GM21367 (cell line): ENCODE measurements around the gene GRID2.
A peak's percentile ranks its signal among the peaks of the same experiment; 100 is the strongest.
"Not testable (repeated sequence)": the region's sequence is repeated elsewhere in the genome, so short reads cannot be mapped to it uniquely, and the experiment has no call there.

Experiments used
- ATAC-seq: cut with Tn5 transposase; IDR thresholded peaks from one replicate; pipeline ENCODE4 v1.9.1; 2021; ENCODE audit not compliant: unreplicated experiment

GRID2 gene

GRCh38 chr4:92305148-92305877, 1.5 kb downstream of the GRID2 start:
- ATAC-seq, result no peak

- ATAC-seq, result no peak
These were observed 2.2 kb downstream of the GRID2 start for GRCh38 chr4:92305878-92306520.

- ATAC-seq, result no peak
These were observed 3.4 kb downstream of the GRID2 start for GRCh38 chr4:92307181-92307580.

- no peak for ATAC-seq
These were observed 4.1 kb downstream of the GRID2 start for GRCh38 chr4:92307866-92308265.

- no peak for ATAC-seq
These were observed 13.3 kb downstream of the GRID2 start for GRCh38 chr4:92317047-92317446.

GRCh38 chr4:92328095-92328494, 24.3 kb downstream of the GRID2 start:
- ATAC-seq, result no peak

GRCh38 chr4:92333016-92333415, 29.2 kb downstream of the GRID2 start:
- ATAC-seq, result no peak

- no peak for ATAC-seq
These were observed 31.1 kb downstream of the GRID2 start for GRCh38 chr4:92334716-92335350.

- no peak for ATAC-seq
These were observed 35.9 kb downstream of the GRID2 start for GRCh38 chr4:92339676-92340075.

- ATAC-seq, result no peak
These were observed 40.5 kb downstream of the GRID2 start for GRCh38 chr4:92344216-92344615.

- ATAC-seq, result no peak
These were observed 42.5 kb downstream of the GRID2 start for GRCh38 chr4:92346289-92346688.

GRCh38 chr4:92357966-92358365, 54.2 kb downstream of the GRID2 start:
- no peak for ATAC-seq

- no peak for ATAC-seq
These were observed 55.7 kb downstream of the GRID2 start for GRCh38 chr4:92359491-92359890.

GRCh38 chr4:92362028-92362427, 58.3 kb downstream of the GRID2 start:
- no peak for ATAC-seq

- ATAC-seq, result no peak
These were observed 64.9 kb downstream of the GRID2 start for GRCh38 chr4:92368653-92369052.

- no peak for ATAC-seq
These were observed 77.8 kb downstream of the GRID2 start for GRCh38 chr4:92381616-92382015.

GRCh38 chr4:92382128-92382527, 78.4 kb downstream of the GRID2 start:
- ATAC-seq, result no peak

GRCh38 chr4:92387459-92388069, 83.8 kb downstream of the GRID2 start:
- ATAC-seq, result peak; percentile 87

GRCh38 chr4:92399032-92399431, 95.3 kb downstream of the GRID2 start:
- no peak for ATAC-seq

- ATAC-seq, result not testable (repeated sequence)
These were observed 99.8 kb downstream of the GRID2 start for GRCh38 chr4:92403525-92403924.

GRCh38 chr4:92406488-92406887, 102.7 kb downstream of the GRID2 start:
- ATAC-seq, result no peak

- ATAC-seq, result no peak
These were observed 118.2 kb downstream of the GRID2 start for GRCh38 chr4:92421920-92422319.
